Natural killer cell (primary cell): ENCODE measurements around the gene JAZF1. TPM values are rescaled to one million over a fixed set of nuclear protein-coding genes. Genes with fewer than 3 reads are reported as not detected.

Experiments
- ATAC-seq, 3 donors: fragments of 150-1000 bp in 2 of 3; fragments of 200-7000 bp in 1 of 3; cut with Tn5 transposase; 1 replicate in 1 of 3; 2 replicates in 2 of 3; pipeline ENCODE4 v1.10.0; 2021; ENCODE audit warnings: mild to moderate bottlenecking in 2 of 3, moderate library complexity in 2 of 3
- DNase-seq, 2 donors: peaks; one replicate each; pipeline versions ENCODE4 v3.0.0 to v3.0.0-alpha.2; 2013 to 2021; ENCODE audit warnings: mixed read lengths in 1 of 2
- H3K27ac ChIP-seq: one replicate; pipeline ENCODE4 v1.5.1; 2013; ENCODE audit warnings: mild to moderate bottlenecking, low read length
- H3K27me3 ChIP-seq: one replicate; pipeline ENCODE4 v1.6.1; 2013; ENCODE audit warnings: low read length; ENCODE audit not compliant: control insufficient read depth, insufficient read depth
- H3K36me3 ChIP-seq: one replicate; pipeline ENCODE4 v1.6.1; 2013; ENCODE audit warnings: low read length; ENCODE audit not compliant: control insufficient read depth, insufficient read depth
- H3K4me1 ChIP-seq: one replicate; pipeline ENCODE4 v1.6.1; 2013; ENCODE audit warnings: low read length; ENCODE audit not compliant: control insufficient read depth, insufficient read depth
- H3K4me3 ChIP-seq: one replicate; pipeline ENCODE4 v1.5.1; 2013; ENCODE audit warnings: low read length
- H3K9me3 ChIP-seq: one replicate; pipeline ENCODE4 v1.6.1; 2013; ENCODE audit warnings: low read length; ENCODE audit not compliant: control insufficient read depth, insufficient read depth
- H3K27ac Mint-ChIP-seq, 2 donors: one replicate each; pipeline ENCODE4 v1.8.0; 2022; ENCODE audit warnings: mild to moderate bottlenecking in 2 of 2, mixed read lengths in 2 of 2, moderate library complexity in 1 of 2
- H3K27me3 Mint-ChIP-seq, 2 donors: one replicate each; pipeline ENCODE4 v1.8.0; 2022; ENCODE audit warnings: low read depth in 2 of 2, mixed read lengths in 2 of 2
- H3K36me3 Mint-ChIP-seq: one replicate; pipeline ENCODE4 v1.8.0; 2022; ENCODE audit warnings: mixed read lengths
- H3K4me1 Mint-ChIP-seq, 2 donors: one replicate each; pipeline ENCODE4 v1.8.0; 2022; ENCODE audit warnings: mixed read lengths in 2 of 2
- H3K4me3 Mint-ChIP-seq: one replicate; pipeline ENCODE4 v1.8.0; 2022; ENCODE audit warnings: mild to moderate bottlenecking, moderate library complexity, mixed read lengths
- H3K9me3 Mint-ChIP-seq, 2 donors: one replicate each; pipeline ENCODE4 v1.8.0; 2022; ENCODE audit warnings: mixed read lengths in 2 of 2
- CTCF ChIP-seq: fragments of 200-600 bp; IDR thresholded peaks from one replicate; pipeline ENCODE4 v1.8.0; 2022; ENCODE audit warnings: antibody characterized with exemption
- WGBS: methylation state at CpG from one replicate; pipeline ENCODE4 v1.1.7; 2013; ENCODE audit warnings: missing lambda C conversion rate; ENCODE audit not compliant: insufficient coverage; 5-methylcytosine and 5-hydroxymethylcytosine counted together
- intact Hi-C: fragments of 100-400 bp; cut with micrococcal nuclease; formaldehyde crosslinking; loops from one replicate; pipeline ENCODE4 v1.14.2; 2022
- total RNA-seq, 4 donors: library from RNA; stranded (reverse); fragments of 120-200 nt in 1 of 4; gene quantifications; one replicate each; pipeline versions ENCODE4 v1.2.3 to v1.2.4, GENCODE V29; 2013 to 2022

JAZF1 gene
- total RNA-seq, 3 donors from 2014 or later (not counting 1 experiment from before 2014, with no cell fraction given): 82.5 to 89.7 (median 87.6) TPM

- Histone ChIP-seq H3K36me3 (peaks cover 2% of the 10 kb centered on the region), H3K4me1 (peaks cover 8% of the 10 kb centered on the region), H3K27ac (no peak overlapping the region), H3K9me3 (no peaks in the 10 kb centered on the region), H3K4me3 (no peak overlapping the region), H3K27me3 (no peaks in the 10 kb centered on the region)
- H3K4me1 Mint-ChIP-seq: peaks cover 75 to 83% of the 10 kb centered on the region in 2 donors
- no peaks in the 10 kb centered on the region for H3K27me3 Mint-ChIP-seq
- WGBS: 16% methylated on average over 11 of the region's 12 CpGs
- H3K27ac Mint-ChIP-seq: peak overlapping the region; percentile 4 to 23
- H3K9me3 Mint-ChIP-seq: no peaks in the 10 kb centered on the region
- peak in 1 of 2 donors; percentile 75 for DNase-seq
- peak; percentile 73 for TF ChIP-seq CTCF
- intact Hi-C loops: loop anchor here (5.0 kb wide), 1 partner anchor 238 kb away; no protein-coding TSS in a partner anchor
- ATAC-seq: peak; percentile 73 to 92 (median 92)
- H3K36me3 Mint-ChIP-seq: no peaks in the 10 kb centered on the region
- no peak overlapping the region for H3K4me3 Mint-ChIP-seq
Measured at GRCh38 chr7:28020302-28020940, 160.2 kb downstream of the JAZF1 start.

DNA sequence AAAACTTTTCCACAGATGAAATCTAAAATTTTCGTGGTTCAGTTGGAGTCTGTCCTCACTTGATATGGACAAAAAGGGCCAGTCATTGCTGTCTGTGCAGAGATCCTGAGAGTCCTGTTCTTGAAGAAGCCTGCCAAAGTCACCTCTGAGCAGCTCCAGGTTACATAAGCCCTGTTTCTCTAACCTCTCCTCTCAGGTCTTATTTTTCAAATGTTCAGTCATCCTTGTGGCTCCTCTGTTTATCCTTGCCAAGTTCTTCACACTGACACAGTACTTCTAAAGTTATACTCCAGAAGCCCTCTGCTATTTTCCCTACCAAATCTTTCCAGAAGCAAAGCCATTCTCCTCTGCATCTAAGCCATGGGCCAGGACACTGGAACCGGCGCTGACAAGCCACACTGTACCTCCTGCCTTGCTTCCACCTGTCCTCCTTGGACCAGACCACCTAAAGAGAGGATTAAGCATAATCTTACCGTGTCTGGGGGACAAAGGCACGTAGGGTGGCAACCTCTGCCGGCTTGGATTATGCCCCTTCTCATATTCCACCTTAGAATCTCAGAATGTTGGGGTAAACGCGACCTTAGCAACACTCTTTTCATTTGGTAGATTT lies 161.6 kb downstream of the JAZF1 start:
- DNase-seq (no peak), ATAC-seq (no peak)
- H3K4me3 Mint-ChIP-seq: no peak overlapping the region
- no peaks in the 10 kb centered on the region for H3K27me3 ChIP-seq
- H3K4me1 ChIP-seq: peaks cover 5% of the 10 kb centered on the region
- 95% methylated on average over 8 of the region's 8 CpGs for WGBS
- no peaks in the 10 kb centered on the region for H3K9me3 Mint-ChIP-seq
- H3K36me3 Mint-ChIP-seq: no peaks in the 10 kb centered on the region
- no peaks in the 10 kb centered on the region for H3K9me3 ChIP-seq
- TF ChIP-seq CTCF: no peak
- H3K27me3 Mint-ChIP-seq: no peaks in the 10 kb centered on the region
- peak overlapping the region; percentile 53 to 56 for H3K27ac Mint-ChIP-seq
- intact Hi-C loops: no loop called here
- H3K4me3 ChIP-seq: no peak overlapping the region
- peaks cover 71 to 80% of the 10 kb centered on the region in 2 donors for H3K4me1 Mint-ChIP-seq
- H3K27ac ChIP-seq: no peak overlapping the region
- peaks cover 2% of the 10 kb centered on the region for H3K36me3 ChIP-seq

GRCh38 chr7:28018446-28018845 lies 162.1 kb downstream of the JAZF1 start:
- WGBS: 95% methylated on average over 4 of the region's 5 CpGs
- Mint-ChIP-seq H3K27me3 (no peaks in the 10 kb centered on the region), H3K27ac (peak overlapping the region; percentile 53 to 56), H3K36me3 (no peaks in the 10 kb centered on the region), H3K9me3 (no peaks in the 10 kb centered on the region), H3K4me1 (peaks cover 66 to 75% of the 10 kb centered on the region in 2 donors), H3K4me3 (no peak overlapping the region)
- Histone ChIP-seq H3K4me1 (peaks cover 5% of the 10 kb centered on the region), H3K27ac (no peak overlapping the region), H3K9me3 (no peaks in the 10 kb centered on the region), H3K36me3 (peaks cover 2% of the 10 kb centered on the region), H3K4me3 (no peak overlapping the region), H3K27me3 (no peaks in the 10 kb centered on the region)
- DNase-seq (no peak), ATAC-seq (no peak)
- intact Hi-C loops: no loop called here
- no peak for TF ChIP-seq CTCF
